H9 (cell line): ENCODE measurements around the gene RRP1B. TPM values are rescaled to one million over a fixed set of nuclear protein-coding genes. Genes with fewer than 3 reads are reported as not detected.
"Not testable (repeated sequence)": the region's sequence is repeated elsewhere in the genome, so short reads cannot be mapped to it uniquely, and the experiment has no call there.

Experiments
- DNase-seq: peaks from one replicate; pipeline ENCODE4 v3.0.0-alpha.2; 2017
- H2AFZ ChIP-seq: one replicate; pipeline ENCODE4 v1.6.1; 2013; ENCODE audit warnings: mild to moderate bottlenecking, low read length, control low read depth, moderate library complexity
- H2AK5ac ChIP-seq: 2 replicates; pipeline ENCODE4 v1.6.1; 2013; ENCODE audit warnings: low read length, control low read depth, mixed read lengths; ENCODE audit not compliant: insufficient read length
- H2BK120ac ChIP-seq: one replicate; pipeline ENCODE4 v1.6.1; 2013; ENCODE audit warnings: low read depth, mild to moderate bottlenecking, low read length, control low read depth, inconsistent platforms; ENCODE audit not compliant: poor library complexity, severe bottlenecking
- H2BK12ac ChIP-seq: 2 replicates; pipeline ENCODE4 v1.6.1; 2013; ENCODE audit warnings: low read length, control low read depth, mixed read lengths, low read depth; ENCODE audit not compliant: insufficient read length
- H2BK15ac ChIP-seq: 2 replicates; pipeline ENCODE4 v1.6.1; 2013; ENCODE audit warnings: low read depth, low read length, control low read depth
- H2BK20ac ChIP-seq: one replicate; pipeline ENCODE4 v1.6.1; 2013; ENCODE audit warnings: low read depth, mild to moderate bottlenecking, low read length, control low read depth, inconsistent platforms; ENCODE audit not compliant: poor library complexity, severe bottlenecking
- H2BK5ac ChIP-seq: 2 replicates; pipeline ENCODE4 v1.6.1; 2013; ENCODE audit warnings: low read length, control low read depth, mixed read lengths; ENCODE audit not compliant: insufficient read length
- H3K14ac ChIP-seq: 2 replicates; pipeline ENCODE4 v1.6.1; 2013; ENCODE audit warnings: low read length, control low read depth; ENCODE audit not compliant: insufficient read depth
- H3K18ac ChIP-seq: 2 replicates; pipeline ENCODE4 v1.6.1; 2013; ENCODE audit warnings: low read depth, mild to moderate bottlenecking, mixed read lengths, low read length, control low read depth; ENCODE audit not compliant: insufficient read length
- H3K23ac ChIP-seq: 2 replicates; pipeline ENCODE4 v1.6.1; 2013; ENCODE audit warnings: low read length, control low read depth, mixed read lengths, low read depth; ENCODE audit not compliant: insufficient read length
- H3K23me2 ChIP-seq: 2 replicates; pipeline ENCODE4 v1.6.1; 2013; ENCODE audit warnings: low read depth, mild to moderate bottlenecking, mixed read lengths, low read length, control low read depth; ENCODE audit not compliant: insufficient read length, poor library complexity, severe bottlenecking
- H3K27ac ChIP-seq: 2 replicates; pipeline ENCODE4 v1.5.1; 2013; ENCODE audit warnings: low read length, control low read depth, mixed read lengths, low read depth; ENCODE audit not compliant: insufficient read length
- H3K27me3 ChIP-seq: 2 replicates; pipeline ENCODE4 v1.6.1; 2013; ENCODE audit warnings: low read length, control low read depth, inconsistent platforms; ENCODE audit not compliant: insufficient read depth
- H3K4ac ChIP-seq: 2 replicates; pipeline ENCODE4 v1.6.1; 2013; ENCODE audit warnings: low read depth, mild to moderate bottlenecking, control low read depth, inconsistent platforms, low read length, moderate library complexity
- H3K4me1 ChIP-seq: 2 replicates; pipeline ENCODE4 v1.6.1; 2013; ENCODE audit warnings: low read length, control low read depth, inconsistent platforms; ENCODE audit not compliant: insufficient read depth
- H3K4me2 ChIP-seq: 2 replicates; pipeline ENCODE4 v1.6.1; 2013; ENCODE audit warnings: low read length, control low read depth, mixed read lengths; ENCODE audit not compliant: insufficient read length, insufficient read depth
- H3K56ac ChIP-seq: 2 replicates; pipeline ENCODE4 v1.6.1; 2013; ENCODE audit warnings: low read depth, mild to moderate bottlenecking, mixed read lengths, low read length, control low read depth; ENCODE audit not compliant: insufficient read length
- H3K79me1 ChIP-seq: 2 replicates; pipeline ENCODE4 v1.6.1; 2013; ENCODE audit warnings: low read depth, mild to moderate bottlenecking, moderate library complexity, low read length, control low read depth, inconsistent platforms; ENCODE audit not compliant: insufficient read depth, poor library complexity, severe bottlenecking
- H3K79me2 ChIP-seq: 2 replicates; pipeline ENCODE4 v1.6.1; 2013; ENCODE audit warnings: low read length, control low read depth, inconsistent platforms; ENCODE audit not compliant: insufficient read depth
- H3K9ac ChIP-seq: 2 replicates; pipeline ENCODE4 v1.6.1; 2013; ENCODE audit warnings: low read length, control low read depth, mixed read lengths; ENCODE audit not compliant: insufficient read length; ENCODE audit errors: extremely low read depth
- H3K9me3 ChIP-seq: one replicate; pipeline ENCODE4 v1.6.1; 2013; ENCODE audit warnings: low read depth, low read length, inconsistent platforms; ENCODE audit not compliant: control insufficient read depth
- H3T11ph ChIP-seq: one replicate; pipeline ENCODE4 v1.6.1; 2013; ENCODE audit warnings: mild to moderate bottlenecking, low read length, control low read depth, inconsistent platforms
- H4K20me1 ChIP-seq: one replicate; pipeline ENCODE4 v1.6.1; 2013; ENCODE audit not compliant: control insufficient read depth, insufficient read length, insufficient read depth
- H4K5ac ChIP-seq: 2 replicates; pipeline ENCODE4 v1.6.1; 2013; ENCODE audit warnings: low read depth, mild to moderate bottlenecking, mixed read lengths, low read length, control low read depth; ENCODE audit not compliant: insufficient read length
- H4K8ac ChIP-seq: replicated peaks from 2 replicates; pipeline ENCODE4 v1.6.1; 2013; ENCODE audit warnings: low read length, control low read depth, mixed read lengths, low read depth; ENCODE audit not compliant: insufficient read length
- H4K91ac ChIP-seq: 2 replicates; pipeline ENCODE4 v1.6.1; 2013; ENCODE audit warnings: low read depth, mild to moderate bottlenecking, moderate library complexity, mixed read lengths, low read length, control low read depth; ENCODE audit not compliant: insufficient read length
- H3K27ac Mint-ChIP-seq, 3 experiments: 2 replicates in 2 of 3; 3 replicates in 1 of 3; pipeline ENCODE4 v1.8.0; 2020 to 2021; ENCODE audit warnings: mixed read lengths in 3 of 3, mild to moderate bottlenecking in 1 of 3, moderate library complexity in 1 of 3
- H3K27me3 Mint-ChIP-seq: 2 replicates; pipeline ENCODE4 v1.8.0; 2021; ENCODE audit warnings: low read depth, mild to moderate bottlenecking, moderate library complexity, mixed read lengths
- H3K36me3 Mint-ChIP-seq, 3 experiments: 2 replicates in 2 of 3; 3 replicates in 1 of 3; pipeline ENCODE4 v1.8.0; 2020 to 2021; ENCODE audit warnings: low read depth in 3 of 3, mixed read lengths in 3 of 3; ENCODE audit not compliant: insufficient read depth in 1 of 3
- H3K4me1 Mint-ChIP-seq, 2 experiments: 2 replicates each; pipeline ENCODE4 v1.8.0; 2020; ENCODE audit warnings: mixed read lengths in 2 of 2
- H3K4me3 Mint-ChIP-seq, 2 experiments: 2 replicates in 1 of 2; 3 replicates in 1 of 2; pipeline ENCODE4 v1.8.0; 2020 to 2021; ENCODE audit warnings: mild to moderate bottlenecking in 2 of 2, mixed read lengths in 2 of 2, moderate library complexity in 1 of 2
- H3K9me3 Mint-ChIP-seq, 2 experiments: 2 replicates in 1 of 2; 3 replicates in 1 of 2; pipeline ENCODE4 v1.8.0; 2020; ENCODE audit warnings: mild to moderate bottlenecking in 2 of 2, mixed read lengths in 2 of 2, moderate library complexity in 1 of 2
- WGBS: extraction: QIAGEN DNeasy Blood & Tissue Kit; methylation state at CpG from one replicate; pipeline ENCODE4 v1.1.7; 2013; ENCODE audit warnings: missing lambda C conversion rate, low lambda C conversion rate, mixed read lengths; ENCODE audit not compliant: insufficient read length; ENCODE audit errors: extremely low coverage; 5-methylcytosine and 5-hydroxymethylcytosine counted together
- total RNA-seq: library from RNA; stranded (reverse); gene quantifications from 2 replicates; pipeline ENCODE4 v1.2.1, GENCODE V29; 2021
- TF ChIP-seq, protein P1 (sequence below): fragments of 200-600 bp; sonication (generic); conservative IDR thresholded peaks from 3 replicates; pipeline ENCODE4 v1.8.0; 2021; ENCODE audit warnings: antibody characterized with exemption, mild to moderate bottlenecking

The RRP1B gene
- total RNA-seq, 1 experiment from 2014 or later, result 96.6 TPM

DNA sequence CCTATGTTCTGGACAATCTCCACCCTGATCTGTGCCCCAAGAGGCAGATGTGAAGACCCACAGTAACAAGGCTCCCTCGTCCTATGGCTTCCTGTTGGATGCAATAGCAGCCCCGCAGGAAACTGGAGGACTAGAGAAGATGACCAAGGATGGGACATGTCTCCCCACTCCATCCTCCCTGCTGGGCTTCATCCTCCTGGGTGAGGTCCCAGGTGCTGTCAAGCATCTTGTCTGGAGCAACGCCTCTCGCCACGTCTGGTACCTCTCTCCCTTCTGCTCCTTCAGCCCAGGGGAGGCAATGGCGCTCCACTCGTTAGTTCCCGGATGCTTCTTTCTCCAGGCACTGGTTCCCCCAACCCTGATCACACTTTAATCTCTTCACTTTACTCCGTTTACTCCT, 11.2 kb upstream of the RRP1B start:
- no peaks in the 10 kb centered on the region for H3K79me1 ChIP-seq
- no peak overlapping the region for H3K4me3 Mint-ChIP-seq

DNA sequence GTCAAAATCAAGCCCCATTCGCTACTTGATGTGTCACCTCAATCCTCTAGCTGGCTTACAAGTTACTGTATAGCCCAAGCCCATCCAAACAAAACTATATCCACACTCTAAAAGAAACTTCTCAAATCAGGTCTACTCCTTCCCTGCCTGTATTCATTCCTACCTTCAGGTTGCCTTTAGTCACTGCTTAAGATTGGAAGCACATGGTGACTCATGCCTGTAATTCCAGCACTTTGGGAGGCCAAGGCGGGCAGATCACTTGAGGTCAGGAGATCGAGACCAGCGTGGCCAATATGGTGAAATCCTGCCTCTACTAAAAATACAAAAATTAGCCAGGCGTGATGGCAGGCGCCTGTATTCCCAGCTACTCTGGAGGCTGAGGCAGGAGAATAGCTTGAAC, 7.4 kb upstream of the RRP1B start:
- not testable (repeated sequence) for H3K79me1 ChIP-seq, H3K36me3 Mint-ChIP-seq, H3K27ac ChIP-seq, H3T11ph ChIP-seq, H4K8ac ChIP-seq, H3K18ac ChIP-seq, H4K5ac ChIP-seq, H2BK15ac ChIP-seq, H3K56ac ChIP-seq, H3K4ac ChIP-seq, H3K27me3 ChIP-seq, H2BK5ac ChIP-seq, H3K23me2 ChIP-seq, H2AFZ ChIP-seq, H3K79me2 ChIP-seq, H4K20me1 ChIP-seq, H3K9ac ChIP-seq, H3K9me3 Mint-ChIP-seq, H3K4me2 ChIP-seq, H3K4me1 Mint-ChIP-seq, H2BK12ac ChIP-seq, H4K91ac ChIP-seq, H3K27me3 Mint-ChIP-seq, H2BK120ac ChIP-seq, H3K4me3 Mint-ChIP-seq, DNase-seq, H3K23ac ChIP-seq, H2BK20ac ChIP-seq, H3K14ac ChIP-seq, H3K9me3 ChIP-seq, H3K4me1 ChIP-seq, H3K27ac Mint-ChIP-seq, H2AK5ac ChIP-seq
- WGBS, result no CpG with 5 or more reads among the region's 6 CpGs

More for the DNA sequence above, 11.2 kb upstream of the RRP1B start:
- Histone ChIP-seq H4K8ac (no peak overlapping the region), H3K14ac (no peak overlapping the region; the same call in 1 of the 2 replicates), H2BK20ac (no peak overlapping the region), H3K27me3 (no peaks in the 10 kb centered on the region), H2AK5ac (no peak overlapping the region), H3K4me2 (no peak overlapping the region), H3T11ph (no peak overlapping the region), H3K56ac (no peak overlapping the region), H4K20me1 (no peaks in the 10 kb centered on the region), H3K23me2 (no peaks in the 10 kb centered on the region), H3K4me1 (no peaks in the 10 kb centered on the region), H3K9me3 (no peaks in the 10 kb centered on the region), H2BK12ac (no peak overlapping the region), H3K27ac (no peak overlapping the region), H2AFZ (no peak overlapping the region), H3K9ac (no peak overlapping the region), H3K23ac (no peak overlapping the region), H2BK120ac (no peak overlapping the region), H2BK15ac (no peak overlapping the region), H4K91ac (no peak overlapping the region), H3K18ac (no peak overlapping the region), H2BK5ac (no peak overlapping the region), H3K79me2 (no peaks in the 10 kb centered on the region), H3K4ac (no peak overlapping the region), H4K5ac (no peak overlapping the region)
- Mint-ChIP-seq H3K36me3 (no peaks in the 10 kb centered on the region), H3K9me3 (no peaks in the 10 kb centered on the region), H3K27me3 (no peaks in the 10 kb centered on the region; the same call in 1 of the 2 replicates), H3K27ac (no peak overlapping the region), H3K4me1 (peaks cover 11 to 16% of the 10 kb centered on the region in 2 experiments)
- no CpG with 5 or more reads among the region's 9 CpGs for WGBS
- TF ChIP-seq, protein P1, sequence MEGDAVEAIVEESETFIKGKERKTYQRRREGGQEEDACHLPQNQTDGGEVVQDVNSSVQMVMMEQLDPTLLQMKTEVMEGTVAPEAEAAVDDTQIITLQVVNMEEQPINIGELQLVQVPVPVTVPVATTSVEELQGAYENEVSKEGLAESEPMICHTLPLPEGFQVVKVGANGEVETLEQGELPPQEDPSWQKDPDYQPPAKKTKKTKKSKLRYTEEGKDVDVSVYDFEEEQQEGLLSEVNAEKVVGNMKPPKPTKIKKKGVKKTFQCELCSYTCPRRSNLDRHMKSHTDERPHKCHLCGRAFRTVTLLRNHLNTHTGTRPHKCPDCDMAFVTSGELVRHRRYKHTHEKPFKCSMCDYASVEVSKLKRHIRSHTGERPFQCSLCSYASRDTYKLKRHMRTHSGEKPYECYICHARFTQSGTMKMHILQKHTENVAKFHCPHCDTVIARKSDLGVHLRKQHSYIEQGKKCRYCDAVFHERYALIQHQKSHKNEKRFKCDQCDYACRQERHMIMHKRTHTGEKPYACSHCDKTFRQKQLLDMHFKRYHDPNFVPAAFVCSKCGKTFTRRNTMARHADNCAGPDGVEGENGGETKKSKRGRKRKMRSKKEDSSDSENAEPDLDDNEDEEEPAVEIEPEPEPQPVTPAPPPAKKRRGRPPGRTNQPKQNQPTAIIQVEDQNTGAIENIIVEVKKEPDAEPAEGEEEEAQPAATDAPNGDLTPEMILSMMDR, result no peak
- no peak for DNase-seq
